ENCODE measurements around the gene TRMT61B.

DNA sequence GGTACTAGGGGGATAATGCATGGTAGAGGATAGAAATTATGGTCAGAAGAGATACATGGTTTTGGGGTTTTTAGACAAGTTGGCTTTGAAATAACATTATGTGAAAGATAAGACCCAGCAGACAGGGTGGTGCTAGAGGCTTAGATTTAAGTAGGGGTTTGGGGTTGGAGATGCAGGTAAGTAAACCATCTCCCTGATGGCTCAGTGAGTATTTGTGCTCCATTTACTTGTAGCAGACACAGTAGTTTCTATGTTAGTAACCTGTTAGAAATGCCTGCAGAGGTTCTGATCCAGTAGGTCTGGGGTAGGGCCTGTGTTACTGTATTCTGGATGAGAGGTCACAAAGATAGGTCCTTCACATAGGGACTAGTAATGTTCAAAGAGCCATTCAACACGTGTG, 38.1 kb upstream of the TRMT61B start:
- TF ChIP-seq ZNF274 (IDR thresholded peaks at IDR 0.05; ENCODE audit: low read depth, low read length) (no peak), YY1 (IDR thresholded peaks at IDR 0.05; ENCODE audit: insufficient read depth, insufficient read length) (no peak)

Data from NT2/D1 (cell line).